Measurements from ENCODE around the gene TRIM69. TPM values are rescaled to one million over a fixed set of nuclear protein-coding genes. Genes with fewer than 3 reads are reported as not detected.

Gene TRIM69
- total and polyA plus RNA-seq, 11 donors, result 32.6 to 122 (median 57.2) TPM

DNA sequence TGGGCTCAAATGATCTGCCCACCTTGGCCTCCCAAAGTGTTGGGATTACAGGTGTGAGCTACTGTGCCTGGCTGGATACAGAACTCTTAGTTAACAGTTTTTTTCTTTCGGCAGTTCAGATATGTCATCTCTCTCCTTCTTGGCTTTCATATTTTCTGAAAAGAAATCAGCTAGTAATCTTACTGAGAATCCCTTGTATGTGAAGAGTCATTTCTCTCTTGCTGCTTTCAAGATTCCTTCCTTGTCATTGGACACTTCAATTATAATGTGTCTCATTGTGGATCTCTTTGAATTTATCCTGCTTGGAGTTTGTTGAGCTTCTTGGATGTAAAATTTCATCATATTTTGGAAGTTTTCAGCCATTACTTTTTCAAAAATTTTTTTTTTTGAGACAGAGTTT lies 17.0 kb downstream of the TRIM69 start:
- Histone ChIP-seq H3K27ac (no peak overlapping the region), H3K36me3 (no peaks in the 10 kb centered on the region), H3K4me3 (no peak overlapping the region), H3K27me3 (no peaks in the 10 kb centered on the region), H3K4me1 (no peaks in the 10 kb centered on the region), H3K9me3 (peaks cover 0 to 33% (median 2%) of the 10 kb centered on the region in 12 donors)
- DNase-seq (no peak), ATAC-seq (no peak)
- intact Hi-C loops (cut with DNase I), result loop anchor here in 1 of 10 donors (10.0 kb wide), 1 partner anchor 169 kb away; no protein-coding TSS in a partner anchor
- TF ChIP-seq, protein P1, sequence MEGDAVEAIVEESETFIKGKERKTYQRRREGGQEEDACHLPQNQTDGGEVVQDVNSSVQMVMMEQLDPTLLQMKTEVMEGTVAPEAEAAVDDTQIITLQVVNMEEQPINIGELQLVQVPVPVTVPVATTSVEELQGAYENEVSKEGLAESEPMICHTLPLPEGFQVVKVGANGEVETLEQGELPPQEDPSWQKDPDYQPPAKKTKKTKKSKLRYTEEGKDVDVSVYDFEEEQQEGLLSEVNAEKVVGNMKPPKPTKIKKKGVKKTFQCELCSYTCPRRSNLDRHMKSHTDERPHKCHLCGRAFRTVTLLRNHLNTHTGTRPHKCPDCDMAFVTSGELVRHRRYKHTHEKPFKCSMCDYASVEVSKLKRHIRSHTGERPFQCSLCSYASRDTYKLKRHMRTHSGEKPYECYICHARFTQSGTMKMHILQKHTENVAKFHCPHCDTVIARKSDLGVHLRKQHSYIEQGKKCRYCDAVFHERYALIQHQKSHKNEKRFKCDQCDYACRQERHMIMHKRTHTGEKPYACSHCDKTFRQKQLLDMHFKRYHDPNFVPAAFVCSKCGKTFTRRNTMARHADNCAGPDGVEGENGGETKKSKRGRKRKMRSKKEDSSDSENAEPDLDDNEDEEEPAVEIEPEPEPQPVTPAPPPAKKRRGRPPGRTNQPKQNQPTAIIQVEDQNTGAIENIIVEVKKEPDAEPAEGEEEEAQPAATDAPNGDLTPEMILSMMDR (IDR thresholded peaks at IDR 0.05), result no peak
- TF ChIP-seq POLR2A (IDR thresholded peaks at IDR 0.05), result no peak
- WGBS, 4 donors, result 94 to 98% (median 97%) methylated on average over 1 of the region's 1 CpG

DNA sequence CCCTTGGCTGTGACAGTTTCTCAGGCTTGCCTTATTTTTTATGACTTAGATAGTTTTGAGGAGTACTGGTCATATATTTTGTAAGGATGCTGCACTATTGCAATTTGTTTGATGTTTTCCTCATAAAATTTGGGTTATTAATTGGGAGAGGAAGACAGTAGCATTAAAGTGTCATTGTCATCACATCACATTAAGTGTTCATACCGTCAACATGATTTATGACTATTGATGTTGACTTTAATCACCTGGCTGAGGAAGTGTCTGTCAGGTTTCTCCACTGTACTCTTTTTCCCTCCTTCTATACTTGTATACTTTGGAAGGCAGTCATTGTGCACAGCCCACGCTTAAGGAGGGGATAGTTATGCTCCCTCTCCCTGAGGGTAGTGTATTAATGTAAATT lies 26.9 kb downstream of the TRIM69 start:
- Histone ChIP-seq H3K36me3 (no peaks in the 10 kb centered on the region), H3K4me3 (no peak overlapping the region), H3K9me3 (no peaks in the 10 kb centered on the region), H3K4me1 (no peaks in the 10 kb centered on the region), H3K27me3 (no peaks in the 10 kb centered on the region), H3K27ac (no peak overlapping the region)
- TF ChIP-seq POLR2A (IDR thresholded peaks at IDR 0.05), result no peak
- TF ChIP-seq, protein P1 (IDR thresholded peaks at IDR 0.05), result no peak
- DNase-seq (no peak), ATAC-seq (no peak)
- 82 to 99% (median 92%) methylated on average over 2 of the region's 2 CpGs for WGBS, 4 donors
- intact Hi-C loops (cut with DNase I), result no loop called here

DNA sequence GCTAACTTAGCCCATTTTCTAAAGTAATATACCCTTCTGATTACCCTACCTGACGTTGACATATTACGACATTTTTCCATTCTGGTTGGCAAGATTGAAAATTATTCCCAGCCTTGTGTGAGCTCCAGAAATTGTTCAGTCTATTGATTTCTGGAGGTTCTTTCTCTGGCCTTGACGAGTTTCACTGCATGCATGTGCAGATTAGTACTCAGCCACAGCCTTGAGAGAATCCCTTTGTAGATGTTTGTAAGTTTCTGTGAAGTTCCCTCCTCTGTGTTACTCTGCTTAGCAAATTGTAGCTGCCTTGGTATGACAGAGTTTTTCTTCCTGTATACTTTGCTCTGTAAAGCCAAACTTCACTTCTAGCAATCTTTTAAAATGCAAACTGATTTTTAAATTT lies 27.5 kb downstream of the TRIM69 start:
- Histone ChIP-seq H3K36me3 (no peaks in the 10 kb centered on the region), H3K4me3 (no peak overlapping the region), H3K27me3 (no peaks in the 10 kb centered on the region), H3K4me1 (no peaks in the 10 kb centered on the region), H3K9me3 (no peaks in the 10 kb centered on the region), H3K27ac (no peak overlapping the region)
- intact Hi-C loops (cut with DNase I), result no loop called here
- TF ChIP-seq, protein P1 (IDR thresholded peaks at IDR 0.05), result no peak
- TF ChIP-seq POLR2A (IDR thresholded peaks at IDR 0.05), result no peak
- DNase-seq (no peak), ATAC-seq (no peak)
- WGBS, 4 donors, result 81 to 88% (median 85%) methylated on average over 3 of the region's 3 CpGs

DNA sequence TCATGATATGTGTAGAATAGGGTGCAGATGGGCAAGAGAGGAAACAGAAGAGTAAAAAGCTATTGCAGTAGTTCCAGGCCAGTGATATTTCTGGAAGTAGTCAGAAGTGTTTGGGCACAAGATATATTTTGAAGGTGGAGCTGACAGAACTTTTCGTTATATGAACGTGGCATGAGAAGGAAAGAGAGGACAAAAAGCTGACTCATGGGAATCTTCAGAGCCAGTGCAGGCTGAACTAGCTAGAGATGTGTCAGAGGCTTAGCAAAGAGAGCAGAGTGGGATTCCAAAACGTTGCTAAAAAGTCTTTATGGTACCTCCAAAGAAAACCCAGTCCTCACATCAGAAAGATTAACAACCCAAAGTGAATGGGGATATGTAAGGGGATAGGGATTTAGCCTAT lies 28.7 kb downstream of the TRIM69 start:
- no peak for TF ChIP-seq POLR2A (IDR thresholded peaks at IDR 0.05)
- TF ChIP-seq, protein P1 (IDR thresholded peaks at IDR 0.05), result no peak
- Histone ChIP-seq H3K27me3 (no peaks in the 10 kb centered on the region), H3K27ac (no peak overlapping the region), H3K36me3 (no peaks in the 10 kb centered on the region), H3K4me1 (no peaks in the 10 kb centered on the region), H3K4me3 (no peak overlapping the region), H3K9me3 (peaks cover 0 to 1% (median 0%) of the 10 kb centered on the region in 12 donors)
- ATAC-seq (no peak), DNase-seq (no peak)
- 35 to 40% (median 40%) methylated on average over 3 of the region's 3 CpGs for WGBS, 4 donors
- intact Hi-C loops (cut with DNase I), result no loop called here

Measured in heart left ventricle (tissue), 16 donors.